HL-60/S4 treated with phorbol 12-myristate 13-acetate at 8.2 ng/mL for 4 days and 3 days (cell line): Measurements from ENCODE around the gene HOXC9.

Source experiments
- in situ Hi-C: fragments of 300-500 bp; cut with MboI; formaldehyde crosslinking; loops from 2 replicates; pipeline ENCODE4 v1.15.0; 2022; ENCODE audit warnings: low sequenced_read_pairs

The HOXC9 gene

DNA sequence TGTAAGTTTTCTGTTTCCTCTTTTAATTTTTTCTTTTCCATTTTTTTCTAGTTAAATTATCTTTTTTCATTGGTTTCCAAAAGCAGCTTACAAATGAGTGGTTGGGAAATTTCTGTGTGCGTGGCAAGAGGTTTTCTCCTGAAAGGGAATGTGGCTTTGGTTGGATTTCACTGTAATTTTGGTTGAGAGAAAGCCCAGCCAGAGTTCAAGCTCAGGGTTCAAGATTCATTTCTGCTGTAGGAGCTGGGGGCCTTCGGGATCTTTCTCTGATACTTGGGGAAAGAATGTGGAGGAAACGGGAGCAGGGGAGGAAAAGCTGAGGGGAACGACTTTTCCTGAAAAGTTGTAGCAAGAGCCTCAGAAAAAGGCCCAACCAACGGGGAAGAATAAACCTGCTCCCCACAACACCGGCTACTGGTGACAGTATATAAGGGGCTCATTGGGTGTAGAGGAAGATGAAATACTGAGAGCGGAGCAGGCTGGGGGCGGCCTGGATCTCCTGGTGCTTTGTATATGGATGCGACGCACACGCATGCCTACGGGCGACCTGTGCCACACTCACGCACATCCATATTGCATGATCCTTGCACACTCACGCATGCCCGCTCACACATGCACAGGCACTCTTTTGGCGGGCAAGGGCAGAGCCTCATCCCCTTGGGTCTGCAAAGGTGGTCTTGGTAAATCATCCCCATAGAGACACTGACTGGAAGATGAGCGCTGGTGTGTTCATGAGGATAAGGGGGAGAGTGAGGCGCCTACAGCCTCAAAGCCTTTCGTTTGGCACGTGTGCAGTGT is 13.1 kb upstream of the HOXC9 start:
- in situ Hi-C loops, result loop anchor here (25.0 kb wide), 1 partner anchor 375 kb away; the partner anchor contains the start of gene GPR84

DNA sequence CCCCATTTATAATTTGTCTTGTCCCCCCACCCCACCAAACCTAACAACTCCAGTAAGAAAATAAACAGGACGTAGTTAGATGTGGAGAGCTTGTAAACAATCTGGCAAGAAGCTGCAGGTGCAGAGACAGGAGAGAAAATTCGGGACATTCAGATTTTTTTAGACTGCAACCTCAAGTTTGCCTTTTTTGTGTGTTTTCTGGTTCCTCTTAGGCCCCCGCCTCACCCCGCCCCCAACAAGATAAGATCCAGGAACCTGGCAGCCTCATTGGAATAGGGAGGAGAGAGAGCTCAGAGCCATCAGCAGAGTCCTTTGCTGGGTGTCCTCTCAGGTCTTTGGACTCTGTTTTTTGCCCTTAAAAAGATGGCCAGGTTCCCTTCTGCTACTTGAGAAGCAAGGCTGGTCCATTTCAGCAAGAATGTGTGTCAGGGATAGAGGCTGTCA is 12.2 kb upstream of the HOXC9 start:
- in situ Hi-C loops, result loop anchor here (25.0 kb wide), 1 partner anchor 374 kb away; the partner anchor contains the start of gene GPR84

DNA sequence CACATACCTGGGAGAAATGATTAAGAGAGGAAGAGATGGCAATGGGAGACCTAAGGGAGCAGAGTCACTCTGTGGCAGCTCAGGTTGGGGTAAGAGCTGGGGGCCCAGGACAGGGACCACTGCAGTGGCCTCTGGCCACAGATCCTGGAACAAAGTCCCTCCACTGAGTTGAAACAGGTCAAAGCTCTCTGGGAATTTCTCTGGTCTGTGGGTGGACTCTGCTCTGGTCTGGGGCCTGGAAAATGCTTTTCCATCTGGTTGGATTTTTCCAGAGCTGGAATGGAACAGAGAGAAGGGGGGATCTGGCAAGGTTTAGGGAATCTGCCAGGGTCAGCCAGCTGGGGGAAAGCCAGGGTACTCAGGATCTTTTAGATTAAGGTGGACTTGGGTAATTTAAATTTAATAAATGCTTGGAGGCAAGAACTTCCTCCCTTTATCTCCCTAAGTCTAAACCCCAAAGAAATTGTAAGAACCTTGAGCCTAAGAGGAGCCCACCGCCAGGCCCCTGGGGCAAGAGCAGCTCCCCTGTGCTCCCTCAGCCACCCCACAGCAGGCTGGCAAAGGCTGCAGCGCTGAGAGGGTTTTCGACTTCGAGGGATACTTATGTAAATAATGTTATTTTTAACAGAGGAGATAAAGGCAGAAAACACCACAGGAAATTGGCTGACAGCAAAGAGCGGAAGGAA is 11.3 kb upstream of the HOXC9 start:
- in situ Hi-C loops, result loop anchor here (25.0 kb wide), 1 partner anchor 374 kb away; the partner anchor contains the start of gene GPR84

DNA sequence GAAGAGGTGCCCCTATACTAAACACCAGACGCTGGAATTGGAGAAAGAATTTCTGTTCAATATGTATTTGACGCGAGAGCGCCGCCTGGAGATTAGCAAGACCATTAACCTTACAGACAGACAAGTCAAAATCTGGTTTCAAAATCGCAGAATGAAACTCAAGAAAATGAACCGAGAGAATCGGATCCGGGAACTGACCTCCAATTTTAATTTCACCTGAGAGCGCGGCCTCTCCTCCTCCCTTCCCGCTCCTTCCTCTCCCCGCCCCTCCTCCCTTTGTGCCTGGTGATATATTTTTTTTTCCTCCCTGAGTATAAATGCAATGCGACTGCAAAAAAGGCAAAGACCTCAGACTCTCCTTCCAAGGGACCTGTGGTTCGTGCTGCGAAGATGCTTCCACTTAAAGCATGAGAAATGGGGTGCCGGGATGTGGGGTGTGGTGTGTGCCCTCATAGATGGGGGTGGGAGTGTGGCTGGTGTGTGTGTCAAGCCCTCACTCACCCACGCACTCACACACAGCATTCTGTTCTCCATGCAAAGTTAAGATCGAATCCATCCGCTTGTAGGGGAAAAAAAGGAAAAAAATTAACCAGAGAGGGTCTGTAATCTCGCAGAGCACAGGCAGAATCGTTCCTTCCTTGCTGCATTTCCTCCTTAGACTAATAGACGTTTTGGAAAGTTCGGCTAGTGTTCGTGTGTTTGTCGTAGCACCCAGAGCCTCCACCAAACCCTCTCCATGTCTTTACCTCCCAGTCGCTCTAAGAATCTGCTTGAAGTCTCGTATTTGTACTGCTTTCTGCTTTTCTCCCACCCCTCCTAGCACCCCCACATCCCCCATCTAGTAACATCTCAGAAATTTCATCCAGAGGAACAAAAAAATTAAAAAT is 10.5 kb upstream of the HOXC9 start:
- in situ Hi-C loops, result loop anchor here (10.0 to 25.0 kb wide), 2 partner anchors 225 to 373 kb away; partner anchors contain the start of gene GPR84

DNA sequence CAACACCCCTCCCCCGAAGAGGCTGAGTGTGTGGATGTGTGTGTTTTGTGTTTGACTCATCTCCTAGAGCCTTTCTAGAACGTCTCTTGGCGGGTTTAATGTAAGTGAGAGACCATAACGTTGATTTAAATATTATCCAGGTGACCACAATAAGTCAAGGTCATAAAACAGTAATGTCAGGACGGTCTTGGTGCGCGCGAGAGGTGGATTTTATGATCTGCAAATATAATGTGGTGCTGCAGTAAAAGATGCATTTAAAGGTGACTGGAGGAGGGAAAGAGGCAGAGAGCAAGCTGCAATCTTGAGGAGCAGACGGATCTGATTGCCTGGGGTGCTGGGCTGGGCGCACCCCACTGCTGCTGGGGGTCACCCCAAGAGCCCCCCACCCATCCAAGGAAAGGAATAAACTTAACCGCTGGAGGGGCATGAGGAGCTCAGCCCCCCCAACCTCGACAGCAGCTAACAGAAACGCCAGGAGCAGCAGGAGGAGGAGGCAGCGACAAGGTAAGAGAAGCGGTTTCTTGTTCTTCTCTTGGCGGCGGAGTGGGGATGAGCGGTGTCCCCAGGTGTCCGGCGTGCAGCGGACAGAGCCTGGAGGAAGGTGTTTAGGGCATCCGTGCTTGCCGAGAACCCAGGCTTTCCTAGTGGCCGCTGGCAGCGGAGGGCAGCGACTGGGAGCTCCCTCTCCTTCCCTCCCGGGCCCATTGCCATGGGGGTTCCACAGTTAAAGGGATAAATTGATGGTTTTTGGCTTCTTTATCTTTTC is 9.5 kb upstream of the HOXC9 start:
- in situ Hi-C loops, result loop anchor here (10.0 to 25.0 kb wide), 2 partner anchors 224 to 372 kb away; partner anchors contain the start of gene GPR84

DNA sequence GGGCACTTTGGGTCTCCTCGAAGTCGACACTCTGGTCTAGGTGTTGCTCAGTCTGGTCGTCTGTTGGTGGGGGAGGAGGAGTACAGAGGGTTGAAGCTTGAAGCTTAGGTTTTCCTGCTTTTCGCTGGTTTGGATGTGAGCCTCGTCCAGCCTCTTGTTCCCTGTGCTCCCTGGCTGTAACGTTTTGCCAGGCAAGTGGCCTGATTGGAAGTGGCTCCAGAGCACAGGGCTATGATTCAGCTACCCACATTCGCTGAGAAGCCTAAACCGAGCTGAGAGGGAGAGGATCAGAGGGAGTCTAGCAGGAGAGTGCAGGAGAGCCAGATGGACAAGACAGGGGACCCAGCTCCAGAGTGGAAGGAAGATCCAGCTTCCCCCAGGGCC is 8.9 kb upstream of the HOXC9 start:
- in situ Hi-C loops, result loop anchor here (10.0 to 25.0 kb wide), 2 partner anchors 224 to 371 kb away; partner anchors contain the start of gene GPR84

DNA sequence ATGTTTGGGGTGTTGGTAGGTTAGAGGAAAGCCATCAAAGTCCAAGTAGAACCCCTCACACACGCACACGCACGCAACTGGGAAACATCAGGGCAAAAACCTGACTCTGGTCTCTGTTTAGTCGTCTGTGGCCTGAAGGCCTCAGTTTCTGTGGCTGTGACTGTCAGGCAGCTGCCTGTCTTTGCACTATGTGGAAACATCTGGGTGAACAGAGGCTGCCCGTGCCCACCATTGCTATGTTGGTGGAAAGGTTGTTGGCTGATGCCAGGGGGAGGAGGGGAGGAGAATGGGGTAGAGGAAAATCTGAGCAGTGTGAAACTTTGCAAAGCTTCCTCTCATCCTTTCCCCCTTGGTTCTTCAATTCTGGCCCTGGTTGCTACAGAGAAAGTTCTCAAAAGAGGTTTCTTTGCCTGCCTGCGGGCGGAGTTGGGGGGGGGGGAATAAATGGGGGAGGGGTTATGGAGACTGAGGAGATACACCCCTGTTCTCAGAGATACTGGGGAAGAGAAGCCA is 7.5 kb upstream of the HOXC9 start:
- in situ Hi-C loops, result loop anchor here (10.0 to 25.0 kb wide), 2 partner anchors 222 to 370 kb away; partner anchors contain the start of gene GPR84

DNA sequence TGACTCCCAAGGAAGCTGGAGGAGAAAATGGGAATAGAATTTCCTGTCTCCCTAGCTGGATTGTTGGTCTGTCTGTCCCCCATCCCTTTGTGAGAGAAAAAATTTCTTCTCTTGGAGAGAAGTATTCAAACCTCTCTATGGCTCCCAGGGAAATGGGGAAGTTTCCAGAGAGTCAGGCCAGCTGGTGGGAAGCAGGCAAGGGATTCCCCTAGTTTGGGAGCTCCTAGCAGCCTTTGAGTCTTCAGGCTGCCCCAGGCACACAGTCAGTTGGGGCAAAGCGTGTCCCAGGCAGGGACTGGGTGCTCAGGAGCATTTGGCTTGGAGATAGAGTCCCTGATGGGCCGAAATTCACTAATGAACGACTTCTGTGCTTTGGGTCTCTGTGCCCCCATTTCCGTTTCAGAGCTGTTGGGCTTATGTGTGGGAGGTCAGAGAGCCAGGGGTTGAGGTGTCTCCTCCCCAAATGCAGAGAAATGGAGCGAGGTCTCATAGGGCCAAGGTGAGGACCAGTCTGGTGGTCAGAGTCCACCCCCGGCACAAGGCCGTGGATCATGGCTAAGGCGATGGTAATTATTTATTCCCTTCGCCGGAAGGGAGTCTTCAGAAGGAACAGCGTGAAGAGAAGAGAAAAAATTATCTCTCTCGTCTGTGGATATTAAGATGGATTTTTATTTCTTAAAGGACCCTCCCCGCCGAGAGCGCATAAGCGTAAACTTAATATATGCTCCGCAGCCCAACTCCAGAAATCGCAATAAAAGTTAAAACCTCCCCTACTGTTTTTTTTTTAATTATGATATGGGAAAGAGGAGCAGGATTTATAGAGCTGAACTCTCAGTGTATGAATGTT is 6.6 kb upstream of the HOXC9 start:
- in situ Hi-C loops, result loop anchor here (10.0 to 25.0 kb wide), 2 partner anchors 221 to 369 kb away; partner anchors contain the start of gene GPR84

DNA sequence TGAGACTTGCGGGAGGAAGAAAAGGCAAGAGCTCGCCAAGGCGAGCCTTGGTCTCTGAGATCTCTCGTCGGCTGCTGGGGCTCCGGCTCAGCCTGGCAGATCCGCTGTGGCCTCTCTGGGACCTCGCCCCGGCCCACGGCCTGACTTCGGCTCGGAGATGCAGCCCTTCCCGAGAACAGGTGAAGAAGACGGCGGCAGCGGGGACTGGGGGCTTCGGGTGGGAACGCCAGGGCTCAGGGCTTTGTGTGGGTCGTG is 6.0 kb upstream of the HOXC9 start:
- in situ Hi-C loops, result loop anchor here (10.0 to 25.0 kb wide), 2 partner anchors 221 to 368 kb away; partner anchors contain the start of gene GPR84

DNA sequence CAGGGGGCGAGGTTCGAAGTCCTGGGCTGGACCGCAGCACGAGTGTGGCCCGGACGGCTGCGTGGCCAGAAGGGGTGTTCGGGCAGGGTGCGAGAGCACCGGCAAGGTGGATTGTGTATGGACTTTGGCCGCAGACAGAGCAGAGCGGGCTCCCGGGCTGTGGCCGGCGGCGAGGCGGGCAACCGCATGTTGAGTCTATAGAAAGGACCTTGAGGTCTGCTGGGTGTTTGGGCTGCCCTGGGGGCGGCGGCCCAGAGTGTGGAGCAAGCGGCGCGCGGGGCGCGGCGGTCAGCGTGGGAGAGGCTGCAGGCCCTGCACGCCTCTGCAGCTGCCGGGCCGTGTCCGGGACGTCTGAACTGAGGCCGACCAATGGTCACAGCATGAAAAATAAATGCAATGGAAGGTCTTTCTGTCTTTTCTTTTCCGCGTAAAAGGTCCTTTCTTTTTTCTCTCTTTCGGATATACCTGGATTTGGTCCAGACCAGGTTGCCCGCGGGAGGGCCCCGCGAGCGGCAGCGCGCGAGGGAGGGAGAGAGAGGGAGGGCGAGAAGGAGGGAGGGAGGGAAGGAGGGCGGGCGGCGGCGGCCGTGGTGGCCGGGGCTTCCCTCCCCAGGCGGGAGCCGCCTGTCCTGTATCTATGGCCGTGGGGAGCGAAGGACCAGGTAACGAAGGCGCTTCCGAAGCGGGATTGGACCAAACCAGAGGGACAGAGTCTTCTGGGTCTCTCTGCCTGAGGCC is 5.5 kb upstream of the HOXC9 start:
- in situ Hi-C loops, result loop anchor here (10.0 to 25.0 kb wide), 2 partner anchors 220 to 368 kb away; partner anchors contain the start of gene GPR84

DNA sequence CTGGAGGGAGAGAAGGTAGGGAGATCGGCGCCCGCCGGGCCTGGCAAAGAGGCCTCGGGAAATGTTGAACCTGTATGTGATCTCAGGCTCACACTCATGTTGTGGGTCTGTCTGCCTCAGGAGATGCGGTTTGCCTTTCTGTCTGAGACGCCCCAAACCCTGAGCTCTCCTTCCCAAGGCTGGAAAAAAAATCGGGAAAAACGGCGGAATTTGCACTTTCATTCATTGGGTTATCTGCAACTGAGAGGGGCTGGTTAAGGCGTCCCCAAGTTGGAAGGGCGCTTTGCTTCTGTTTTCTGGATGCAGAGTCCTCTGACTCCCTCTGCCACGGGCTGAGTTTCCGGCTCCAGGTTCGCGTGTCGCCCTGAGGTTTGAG is 5.0 kb upstream of the HOXC9 start:
- in situ Hi-C loops, result loop anchor here (10.0 to 25.0 kb wide), 2 partner anchors 220 to 367 kb away; partner anchors contain the start of gene GPR84

DNA sequence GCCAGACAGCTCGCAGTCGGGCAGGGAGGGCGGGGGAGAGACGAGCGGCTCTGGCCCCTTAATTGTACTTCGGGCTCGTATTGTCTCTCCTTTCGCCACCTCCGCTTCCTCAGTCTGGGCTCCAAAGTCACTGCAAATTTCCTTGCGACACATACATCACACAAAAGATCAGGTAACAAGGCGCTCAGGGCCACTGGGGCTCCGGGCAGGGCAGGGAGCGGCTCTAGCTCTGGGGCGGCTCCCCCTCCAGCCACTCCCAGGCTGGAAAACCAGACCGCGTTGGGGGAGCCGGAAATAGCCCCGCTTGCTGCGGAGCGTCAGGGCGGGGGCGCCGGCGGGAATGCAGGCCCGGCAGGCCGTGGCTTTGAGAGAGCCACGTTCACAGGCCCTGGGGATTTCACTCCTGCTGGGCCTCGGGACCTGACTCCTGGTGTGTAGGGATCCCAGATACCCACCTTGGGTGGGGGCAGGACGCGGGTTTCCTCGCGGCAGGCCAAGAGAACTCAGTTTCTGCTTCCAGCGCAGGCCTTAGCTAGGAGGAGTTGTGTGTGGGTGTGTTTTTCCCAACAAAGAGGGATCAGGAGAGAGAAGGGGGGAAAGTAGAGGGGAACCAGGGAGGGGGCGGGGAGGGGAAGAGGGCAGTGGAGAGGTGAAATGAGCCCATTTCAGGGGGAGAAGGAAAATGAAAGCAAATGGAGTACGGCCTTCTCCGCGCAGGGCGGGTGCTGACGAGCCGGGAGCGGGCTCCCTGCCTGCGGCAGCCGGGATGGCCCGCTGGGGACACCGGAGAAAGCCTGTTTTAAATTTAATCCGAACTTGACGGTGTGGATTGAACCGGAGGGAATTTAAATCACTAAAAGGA is 4.4 kb upstream of the HOXC9 start:
- in situ Hi-C loops, result loop anchor here (10.0 to 25.0 kb wide), 2 partner anchors 219 to 367 kb away; partner anchors contain the start of gene GPR84

DNA sequence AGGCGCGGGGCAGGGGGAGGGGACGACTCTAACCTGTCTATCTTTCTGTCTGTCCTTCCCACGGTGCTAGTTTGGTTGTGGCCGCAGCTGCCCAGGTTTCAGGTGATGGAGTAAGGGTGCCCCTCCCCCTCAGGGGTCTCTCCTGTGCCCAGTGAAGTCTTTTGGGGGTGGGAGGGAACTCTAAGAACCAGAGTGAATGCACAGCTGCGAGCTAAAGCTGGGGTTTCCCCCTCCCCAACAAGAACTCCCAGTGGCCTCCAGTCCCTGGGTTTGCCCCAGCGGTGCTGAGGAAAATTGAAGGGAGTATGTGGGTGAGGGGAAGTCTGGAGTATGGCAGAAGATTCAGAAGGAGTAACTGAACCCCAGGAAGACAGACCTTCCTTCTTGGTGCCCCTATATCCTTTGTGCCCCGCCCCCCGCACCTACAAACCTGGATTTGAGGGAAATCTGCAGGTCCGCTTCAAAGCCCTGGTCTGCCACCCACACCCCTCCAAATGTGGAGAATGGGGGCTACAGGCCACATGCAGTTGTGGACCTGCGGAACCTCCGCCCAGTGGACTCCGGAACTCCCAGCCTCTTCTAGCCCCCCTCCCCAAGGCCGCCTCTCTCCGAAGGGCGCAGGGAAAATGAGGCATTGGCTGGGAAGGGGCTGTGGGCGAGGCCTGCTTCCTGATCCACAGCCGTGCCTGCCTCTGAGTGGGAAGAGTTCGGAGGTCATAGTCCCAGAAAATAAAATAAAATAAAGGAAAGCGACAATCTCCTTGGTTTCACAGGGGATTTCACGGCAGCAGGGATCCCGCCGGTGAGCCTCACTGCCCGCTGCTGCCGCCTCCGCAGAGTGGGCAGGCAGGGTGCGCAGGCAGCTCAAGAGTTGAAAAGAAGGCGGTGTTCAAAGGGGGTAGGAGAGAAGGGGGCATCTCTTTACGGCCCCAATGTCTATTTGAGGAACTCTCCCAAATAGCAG is 3.4 kb upstream of the HOXC9 start:
- in situ Hi-C loops, result loop anchor here (10.0 to 25.0 kb wide), 2 partner anchors 218 to 366 kb away; partner anchors contain the start of gene GPR84

DNA sequence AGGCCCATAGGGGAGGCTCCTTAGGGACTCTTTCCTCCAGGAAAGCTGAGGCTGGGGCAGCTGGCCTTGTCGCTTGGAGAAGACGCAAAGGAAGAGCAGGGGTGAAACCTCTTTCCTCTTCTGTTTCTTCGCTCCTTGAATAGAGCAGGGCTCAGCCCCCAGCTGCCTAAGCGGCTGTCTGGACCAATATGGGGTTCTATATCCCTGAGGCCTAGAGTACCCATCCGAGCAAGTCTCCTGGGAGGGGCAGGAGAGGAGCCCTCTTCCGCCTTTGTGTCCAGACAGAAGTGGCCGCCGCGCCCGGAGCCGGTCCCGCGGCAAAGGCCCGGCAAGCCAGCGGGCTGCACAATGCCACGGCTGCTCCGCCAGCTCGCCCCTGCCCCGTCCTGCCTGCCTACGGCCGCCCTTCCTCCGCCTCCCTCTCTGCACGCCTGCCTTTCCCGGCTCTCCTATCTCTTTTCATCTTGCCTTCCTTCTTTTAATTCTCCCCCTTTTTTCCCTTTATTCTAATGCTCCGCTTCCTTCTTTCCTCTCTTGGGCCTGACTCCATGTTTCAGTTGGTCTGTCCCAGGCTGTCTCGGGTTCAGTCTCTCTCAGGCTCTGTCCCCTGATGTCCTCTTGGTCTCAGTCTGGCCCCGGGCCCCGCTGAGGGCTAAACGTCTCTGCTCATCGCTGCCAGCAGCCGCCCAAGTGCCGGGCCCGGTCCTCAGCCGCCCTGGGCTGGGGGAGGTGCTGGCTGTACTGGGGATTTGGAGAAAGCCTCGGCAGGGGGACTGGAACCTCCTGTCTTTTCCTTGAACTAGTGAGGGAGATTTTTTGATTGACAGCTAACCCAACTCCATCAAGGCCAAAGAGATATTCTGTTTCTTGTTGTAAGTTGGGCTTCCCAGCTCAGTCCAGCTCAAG is 2.5 kb upstream of the HOXC9 start:
- in situ Hi-C loops, result loop anchor here (10.0 to 25.0 kb wide), 2 partner anchors 217 to 365 kb away; partner anchors contain the start of gene GPR84
